Measurements from ENCODE around the gene LGALS1. TPM values are rescaled to one million over a fixed set of nuclear protein-coding genes. Genes with fewer than 3 reads are reported as not detected.

Gene LGALS1
- polyA plus RNA-seq, 1 of the 3 experiments (the other 2 are of a cell fraction) = 12,045 TPM

DNA sequence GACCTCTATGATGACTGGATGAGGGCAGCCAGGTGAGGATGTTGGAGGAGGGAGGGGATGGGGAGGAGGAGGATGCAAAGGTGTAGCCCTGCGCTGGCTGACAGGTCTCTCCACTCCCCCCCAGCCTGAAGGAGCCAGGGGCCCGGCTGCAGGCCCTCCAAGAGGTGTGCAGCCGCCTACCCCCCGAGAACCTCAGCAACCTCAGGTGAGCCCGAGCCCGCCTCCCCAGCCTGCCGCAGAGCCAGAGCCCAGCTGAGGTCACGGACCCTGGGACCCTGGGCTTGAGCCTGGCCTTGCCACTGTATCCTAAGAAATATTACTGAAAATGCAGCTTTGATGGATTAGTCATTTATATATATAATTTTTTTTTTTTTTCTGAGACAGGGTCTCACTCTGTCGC lies 28.1 kb upstream of the LGALS1 start:
- Histone ChIP-seq H3K79me2 (ENCODE audit: insufficient read depth) (no peaks in the 10 kb centered on the region), H2AFZ (ENCODE audit: low read depth) (no peak overlapping the region), H3K27me3 (ENCODE audit: insufficient read depth) (no peaks in the 10 kb centered on the region), H3K4me2 (no peak overlapping the region), H3K27ac (ENCODE audit: low read depth in 2 of 2, low read length in 1 of 2) (no peak overlapping the region), H3K4me3 (ENCODE audit: low read depth in 2 of 2, low read length in 1 of 2) (no peak overlapping the region), H4K20me1 (ENCODE audit: insufficient read depth) (0 out of 2 replicates have a peak, but pooled peaks cover 4% of the 10 kb centered on the region), H3K9ac (no peak overlapping the region), H3K36me3 (replicated peaks in 1 of 2; ENCODE audit: control insufficient read depth in 1 of 2, insufficient read depth in 2 of 2, low read length in 1 of 2) (peaks cover 11 to 14% of the 10 kb centered on the region in 2 experiments), H3K9me3 (no peaks in the 10 kb centered on the region), H3F3A (replicated peaks; ENCODE audit: insufficient read depth) (no peaks in the 10 kb centered on the region), H3K4me1 (ENCODE audit: control insufficient read depth in 1 of 2, insufficient read depth in 2 of 2, low read depth in 1 of 2, low read length in 1 of 2) (peaks cover 0 to 6% of the 10 kb centered on the region in 2 experiments; a peak in 1 of 4 replicates), H3K9me2 (no peaks in the 10 kb centered on the region)
- WGBS (ENCODE audit: low lambda C conversion rate) = 94% methylated on average over 6 of the region's 9 CpGs
- TF ChIP-seq, protein P1, sequence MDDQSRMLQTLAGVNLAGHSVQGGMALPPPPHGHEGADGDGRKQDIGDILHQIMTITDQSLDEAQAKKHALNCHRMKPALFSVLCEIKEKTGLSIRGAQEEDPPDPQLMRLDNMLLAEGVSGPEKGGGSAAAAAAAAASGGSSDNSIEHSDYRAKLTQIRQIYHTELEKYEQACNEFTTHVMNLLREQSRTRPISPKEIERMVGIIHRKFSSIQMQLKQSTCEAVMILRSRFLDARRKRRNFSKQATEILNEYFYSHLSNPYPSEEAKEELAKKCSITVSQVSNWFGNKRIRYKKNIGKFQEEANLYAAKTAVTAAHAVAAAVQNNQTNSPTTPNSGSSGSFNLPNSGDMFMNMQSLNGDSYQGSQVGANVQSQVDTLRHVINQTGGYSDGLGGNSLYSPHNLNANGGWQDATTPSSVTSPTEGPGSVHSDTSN (IDR thresholded peaks at IDR 0.05) = no peak
- no peak for TF ChIP-seq NFIC (IDR thresholded peaks at IDR 0.05; ENCODE audit: borderline replicate concordance)
- TF ChIP-seq, protein P2, sequence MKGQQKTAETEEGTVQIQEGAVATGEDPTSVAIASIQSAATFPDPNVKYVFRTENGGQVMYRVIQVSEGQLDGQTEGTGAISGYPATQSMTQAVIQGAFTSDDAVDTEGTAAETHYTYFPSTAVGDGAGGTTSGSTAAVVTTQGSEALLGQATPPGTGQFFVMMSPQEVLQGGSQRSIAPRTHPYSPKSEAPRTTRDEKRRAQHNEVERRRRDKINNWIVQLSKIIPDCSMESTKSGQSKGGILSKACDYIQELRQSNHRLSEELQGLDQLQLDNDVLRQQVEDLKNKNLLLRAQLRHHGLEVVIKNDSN (IDR thresholded peaks at IDR 0.05; ENCODE audit: borderline replicate concordance, low read depth) = no peak
- TF ChIP-seq EZH2phosphoT487 (IDR thresholded peaks at IDR 0.05; ENCODE audit: borderline replicate concordance, low read depth) = no peak
- TF ChIP-seq, protein P3, sequence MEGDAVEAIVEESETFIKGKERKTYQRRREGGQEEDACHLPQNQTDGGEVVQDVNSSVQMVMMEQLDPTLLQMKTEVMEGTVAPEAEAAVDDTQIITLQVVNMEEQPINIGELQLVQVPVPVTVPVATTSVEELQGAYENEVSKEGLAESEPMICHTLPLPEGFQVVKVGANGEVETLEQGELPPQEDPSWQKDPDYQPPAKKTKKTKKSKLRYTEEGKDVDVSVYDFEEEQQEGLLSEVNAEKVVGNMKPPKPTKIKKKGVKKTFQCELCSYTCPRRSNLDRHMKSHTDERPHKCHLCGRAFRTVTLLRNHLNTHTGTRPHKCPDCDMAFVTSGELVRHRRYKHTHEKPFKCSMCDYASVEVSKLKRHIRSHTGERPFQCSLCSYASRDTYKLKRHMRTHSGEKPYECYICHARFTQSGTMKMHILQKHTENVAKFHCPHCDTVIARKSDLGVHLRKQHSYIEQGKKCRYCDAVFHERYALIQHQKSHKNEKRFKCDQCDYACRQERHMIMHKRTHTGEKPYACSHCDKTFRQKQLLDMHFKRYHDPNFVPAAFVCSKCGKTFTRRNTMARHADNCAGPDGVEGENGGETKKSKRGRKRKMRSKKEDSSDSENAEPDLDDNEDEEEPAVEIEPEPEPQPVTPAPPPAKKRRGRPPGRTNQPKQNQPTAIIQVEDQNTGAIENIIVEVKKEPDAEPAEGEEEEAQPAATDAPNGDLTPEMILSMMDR (IDR thresholded peaks at IDR 0.05) = no peak
- no peak for TF ChIP-seq FOXM1 (IDR thresholded peaks at IDR 0.05; ENCODE audit: low read depth)
- TF ChIP-seq YY1 (IDR thresholded peaks at IDR 0.05; ENCODE audit: low read depth) = no peak
- TF ChIP-seq NRF1 (IDR thresholded peaks at IDR 0.05; ENCODE audit: low read depth, low read length) = no peak
- no peak for TF ChIP-seq JUND (IDR thresholded peaks at IDR 0.05)
- TF ChIP-seq, protein P4, sequence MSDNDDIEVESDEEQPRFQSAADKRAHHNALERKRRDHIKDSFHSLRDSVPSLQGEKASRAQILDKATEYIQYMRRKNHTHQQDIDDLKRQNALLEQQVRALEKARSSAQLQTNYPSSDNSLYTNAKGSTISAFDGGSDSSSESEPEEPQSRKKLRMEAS (IDR thresholded peaks at IDR 0.05; ENCODE audit: low read depth) = no peak
- no peak for TF ChIP-seq FOSL2 (IDR thresholded peaks at IDR 0.05; ENCODE audit: borderline replicate concordance, low read depth)
- no peak for TF ChIP-seq TAF1 (IDR thresholded peaks at IDR 0.05; ENCODE audit: borderline replicate concordance, low read depth, low read length)
- TF ChIP-seq RFX5 (IDR thresholded peaks at IDR 0.05; ENCODE audit: low read length) = no peak
- no peak for TF ChIP-seq SIN3A (IDR thresholded peaks at IDR 0.05; ENCODE audit: borderline replicate concordance, low read depth, low read length)
- no peak for TF ChIP-seq TCF12 (IDR thresholded peaks at IDR 0.05)
- no peak for TF ChIP-seq EP300 (IDR thresholded peaks at IDR 0.05; ENCODE audit: borderline replicate concordance in 1 of 2, low read depth in 1 of 2, low read length in 1 of 2)
- no peak for TF ChIP-seq GABPA (IDR thresholded peaks at IDR 0.05; ENCODE audit: low read depth)
- no peak for TF ChIP-seq RAD21 (IDR thresholded peaks at IDR 0.05; ENCODE audit: low read length)
- TF ChIP-seq GATA2 (CRISPR knock-in tag; IDR thresholded peaks at IDR 0.05) = no peak
- TF ChIP-seq, protein P5, sequence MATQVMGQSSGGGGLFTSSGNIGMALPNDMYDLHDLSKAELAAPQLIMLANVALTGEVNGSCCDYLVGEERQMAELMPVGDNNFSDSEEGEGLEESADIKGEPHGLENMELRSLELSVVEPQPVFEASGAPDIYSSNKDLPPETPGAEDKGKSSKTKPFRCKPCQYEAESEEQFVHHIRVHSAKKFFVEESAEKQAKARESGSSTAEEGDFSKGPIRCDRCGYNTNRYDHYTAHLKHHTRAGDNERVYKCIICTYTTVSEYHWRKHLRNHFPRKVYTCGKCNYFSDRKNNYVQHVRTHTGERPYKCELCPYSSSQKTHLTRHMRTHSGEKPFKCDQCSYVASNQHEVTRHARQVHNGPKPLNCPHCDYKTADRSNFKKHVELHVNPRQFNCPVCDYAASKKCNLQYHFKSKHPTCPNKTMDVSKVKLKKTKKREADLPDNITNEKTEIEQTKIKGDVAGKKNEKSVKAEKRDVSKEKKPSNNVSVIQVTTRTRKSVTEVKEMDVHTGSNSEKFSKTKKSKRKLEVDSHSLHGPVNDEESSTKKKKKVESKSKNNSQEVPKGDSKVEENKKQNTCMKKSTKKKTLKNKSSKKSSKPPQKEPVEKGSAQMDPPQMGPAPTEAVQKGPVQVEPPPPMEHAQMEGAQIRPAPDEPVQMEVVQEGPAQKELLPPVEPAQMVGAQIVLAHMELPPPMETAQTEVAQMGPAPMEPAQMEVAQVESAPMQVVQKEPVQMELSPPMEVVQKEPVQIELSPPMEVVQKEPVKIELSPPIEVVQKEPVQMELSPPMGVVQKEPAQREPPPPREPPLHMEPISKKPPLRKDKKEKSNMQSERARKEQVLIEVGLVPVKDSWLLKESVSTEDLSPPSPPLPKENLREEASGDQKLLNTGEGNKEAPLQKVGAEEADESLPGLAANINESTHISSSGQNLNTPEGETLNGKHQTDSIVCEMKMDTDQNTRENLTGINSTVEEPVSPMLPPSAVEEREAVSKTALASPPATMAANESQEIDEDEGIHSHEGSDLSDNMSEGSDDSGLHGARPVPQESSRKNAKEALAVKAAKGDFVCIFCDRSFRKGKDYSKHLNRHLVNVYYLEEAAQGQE (IDR thresholded peaks at IDR 0.05; ENCODE audit: low read depth, low read length) = no peak
- ChIA-PET CTCF (interaction anchor here (1.4 to 44.3 kb wide), 3 partner anchors 13 to 41 kb away, joined by 6 to 898 read pairs (median 898); partner anchors contain the start of genes LGALS1, NOL12, PDXP and SH3BP1), POLR2A (no interaction called here)
- no peak for DNase-seq
